Measurements from ENCODE around the gene TRPV3.
"Not testable (repeated sequence)": the region's sequence is repeated elsewhere in the genome, so short reads cannot be mapped to it uniquely, and the experiment has no call there.

TRPV3 gene

GRCh38 chr17:3573246-3574100, 15.9 kb upstream of the TRPV3 start:
- no peak for DNase-seq

GRCh38 chr17:3572231-3572630, 14.6 kb upstream of the TRPV3 start:
- DNase-seq: no peak

GRCh38 chr17:3571043-3571900, 13.7 kb upstream of the TRPV3 start:
- DNase-seq: no peak

- no peak for DNase-seq
Observed at GRCh38 chr17:3569534-3570137, 12.0 kb upstream of the TRPV3 start.

- DNase-seq: no peak
Observed at GRCh38 chr17:3566551-3566950, 8.9 kb upstream of the TRPV3 start.

GRCh38 chr17:3565143-3565542, 7.5 kb upstream of the TRPV3 start:
- DNase-seq: no peak

- not testable (repeated sequence) for DNase-seq
Observed at GRCh38 chr17:3564241-3564640, 6.6 kb upstream of the TRPV3 start.

- no peak for DNase-seq
Observed at GRCh38 chr17:3559270-3559645, 1.6 kb upstream of the TRPV3 start.

GRCh38 chr17:3558603-3559269, 1.1 kb upstream of the TRPV3 start:
- DNase-seq: no peak

- DNase-seq: no peak
Observed at GRCh38 chr17:3556916-3557767, 470 bp downstream of the TRPV3 start.

GRCh38 chr17:3556239-3556915, 1.2 kb downstream of the TRPV3 start:
- no peak for DNase-seq

- no peak for DNase-seq
Observed at GRCh38 chr17:3555189-3555796, 2.3 kb downstream of the TRPV3 start.

- no peak for DNase-seq
Observed at GRCh38 chr17:3554440-3554839, 3.2 kb downstream of the TRPV3 start.

- DNase-seq: no peak
Observed at GRCh38 chr17:3553419-3554401, 3.9 kb downstream of the TRPV3 start.

GRCh38 chr17:3552916-3553315, 4.7 kb downstream of the TRPV3 start:
- DNase-seq: no peak

- DNase-seq: no peak
Observed at GRCh38 chr17:3551189-3551588, 6.4 kb downstream of the TRPV3 start.

- DNase-seq: no peak
Observed at GRCh38 chr17:3549610-3550162, 7.9 kb downstream of the TRPV3 start.

GRCh38 chr17:3547628-3548027, 10.0 kb downstream of the TRPV3 start:
- no peak for DNase-seq

- no peak for DNase-seq
Observed at GRCh38 chr17:3546997-3547396, 10.6 kb downstream of the TRPV3 start.

All from retina (tissue), 1 donor.